NCI-H146 treated with DMSO at 0.1 percent for 48 hours (cell line): Measurements from ENCODE around the gene TENT4A.

ENCODE experiments used
- DNase-seq: peaks from one replicate; lab custom pipeline; 2025; ENCODE audit not compliant: unreplicated experiment; lab: John Stamatoyannopoulos, UW

The TENT4A gene

DNA sequence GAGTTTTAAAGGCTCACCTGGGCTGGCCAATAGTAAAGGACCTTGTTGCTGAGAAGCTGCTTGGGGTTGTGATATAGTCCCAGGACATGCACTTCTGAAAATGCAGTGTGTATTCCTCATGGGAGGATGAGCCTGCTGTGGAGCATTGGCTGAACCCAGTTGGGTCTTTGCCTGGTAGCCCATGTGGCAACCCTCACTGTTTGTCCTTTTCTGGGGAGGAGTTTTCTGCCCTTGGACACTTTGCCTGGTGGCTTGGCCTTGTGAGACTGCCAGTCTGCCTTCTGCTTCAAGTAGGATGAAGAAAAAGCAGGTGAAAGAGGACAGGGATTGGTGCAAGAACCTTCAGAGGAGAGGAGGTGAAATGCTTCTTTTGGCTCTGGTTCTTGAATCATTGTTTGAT is 4.0 kb downstream of the TENT4A start:
- no peak for DNase-seq

DNA sequence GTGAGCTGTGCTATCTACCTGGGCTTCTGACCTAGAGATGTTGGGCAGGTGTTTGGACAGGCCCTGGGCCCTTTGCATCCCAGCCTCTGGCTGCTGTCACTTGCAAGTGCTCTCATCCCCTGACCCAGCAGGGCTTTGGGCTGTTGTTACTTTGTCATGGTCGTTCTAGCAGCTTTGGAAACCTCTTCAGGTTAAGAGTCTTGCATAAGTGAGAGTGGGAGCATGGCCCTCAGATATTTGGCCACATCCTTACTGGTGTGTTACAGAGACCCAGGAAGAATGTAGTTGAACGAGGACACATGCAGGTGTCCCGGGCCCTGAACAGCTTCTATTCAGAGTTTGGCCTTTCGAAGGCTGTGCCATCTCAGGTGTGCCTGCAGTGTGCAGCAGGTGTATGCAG is 4.5 kb downstream of the TENT4A start:
- no peak for DNase-seq

DNA sequence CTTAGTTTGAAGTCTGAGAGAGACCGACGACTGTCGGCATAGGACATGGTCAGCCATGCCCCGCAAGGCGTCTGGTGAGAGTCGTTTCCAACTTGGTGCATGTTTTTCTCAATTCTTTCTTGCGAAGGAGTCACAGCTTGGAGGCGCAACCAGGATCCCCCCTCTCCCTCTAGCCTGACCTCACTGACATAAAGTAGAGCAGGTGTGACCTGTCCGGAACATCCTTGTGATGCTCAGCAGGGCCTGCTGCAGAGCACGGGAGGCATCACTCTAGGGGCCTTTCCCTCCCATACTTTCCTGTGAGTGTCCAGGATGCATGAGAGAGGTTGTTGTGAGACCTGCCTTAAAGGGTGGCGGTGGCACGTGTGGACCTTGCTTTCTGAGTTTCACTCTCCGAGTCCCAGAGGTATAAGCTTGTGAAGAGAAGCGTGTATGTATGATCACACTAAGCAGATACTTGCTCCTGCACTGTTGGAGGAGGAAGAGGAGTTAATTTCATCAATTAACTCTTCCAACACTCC is 5.0 kb downstream of the TENT4A start:
- DNase-seq: no peak

DNA sequence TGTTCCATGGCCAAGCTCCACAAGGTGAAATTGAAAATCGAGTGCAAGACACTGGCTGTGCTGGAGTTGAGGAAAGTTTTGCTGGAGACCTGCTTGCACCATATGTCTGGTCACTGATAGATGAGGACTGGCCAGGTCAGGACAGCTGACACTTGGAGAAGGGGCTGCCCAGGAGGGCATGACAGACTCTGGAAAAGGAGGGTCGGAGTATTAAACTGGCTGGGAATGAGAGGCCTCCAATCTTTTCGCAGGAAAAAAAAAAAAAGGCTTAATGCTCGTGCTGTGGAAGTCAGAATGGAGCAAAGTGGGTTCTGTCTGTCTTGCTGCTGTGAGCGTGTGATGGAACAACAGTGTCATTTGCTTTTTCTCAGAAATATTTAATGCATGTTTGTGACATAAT is 5.5 kb downstream of the TENT4A start:
- DNase-seq: no peak

DNA sequence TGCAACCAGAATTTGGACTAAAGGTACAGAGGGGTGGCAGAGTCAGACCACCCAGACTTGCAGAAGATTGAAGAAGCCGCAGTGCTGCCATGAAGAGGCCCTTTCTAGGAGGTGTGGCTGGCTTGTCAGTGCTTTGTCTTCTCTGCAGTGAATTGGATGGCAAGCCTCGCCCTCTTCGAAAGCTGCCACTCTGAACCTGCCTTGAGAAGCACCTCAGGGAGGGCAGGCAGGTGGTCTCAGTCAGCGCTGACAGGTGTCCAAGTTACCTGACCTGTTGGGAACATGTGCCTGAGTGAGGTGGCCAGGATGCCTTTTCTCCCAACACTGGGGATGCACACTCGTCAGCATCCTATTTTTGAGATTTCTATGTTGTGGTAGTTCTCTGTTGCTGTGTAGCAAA is 6.2 kb downstream of the TENT4A start:
- no peak for DNase-seq

DNA sequence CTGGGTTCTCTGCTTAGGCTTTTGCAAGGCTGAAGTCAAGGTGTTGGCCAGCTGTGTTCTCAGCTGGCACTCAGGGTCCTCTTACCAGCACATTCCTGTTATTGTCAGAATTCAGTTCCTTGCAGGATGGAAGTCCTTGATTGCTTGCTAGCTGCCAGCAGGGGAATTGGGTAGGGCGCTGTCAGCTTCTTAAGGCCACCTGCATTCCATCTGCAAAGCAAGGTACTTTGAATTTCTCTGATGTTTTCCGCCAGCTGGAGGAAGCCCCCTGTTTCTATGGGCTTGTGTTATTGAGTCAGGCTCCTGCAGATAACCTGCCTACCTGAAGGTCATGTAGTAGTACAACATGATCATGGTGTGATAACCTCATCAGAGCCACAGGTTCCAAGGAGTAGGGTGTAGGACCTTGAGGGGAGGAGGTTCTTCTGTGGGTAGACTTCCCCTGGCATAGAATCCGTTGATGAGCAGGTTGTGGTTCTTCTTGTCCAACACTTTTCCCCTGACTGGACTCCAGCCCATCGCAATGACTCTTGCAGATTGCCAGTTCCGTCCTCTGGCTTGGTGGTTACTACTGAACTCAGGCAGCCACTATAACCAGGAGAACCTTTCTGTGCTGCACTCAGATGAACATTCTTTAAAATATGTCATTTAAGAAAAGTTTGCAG is 6.8 kb downstream of the TENT4A start:
- no peak for DNase-seq

DNA sequence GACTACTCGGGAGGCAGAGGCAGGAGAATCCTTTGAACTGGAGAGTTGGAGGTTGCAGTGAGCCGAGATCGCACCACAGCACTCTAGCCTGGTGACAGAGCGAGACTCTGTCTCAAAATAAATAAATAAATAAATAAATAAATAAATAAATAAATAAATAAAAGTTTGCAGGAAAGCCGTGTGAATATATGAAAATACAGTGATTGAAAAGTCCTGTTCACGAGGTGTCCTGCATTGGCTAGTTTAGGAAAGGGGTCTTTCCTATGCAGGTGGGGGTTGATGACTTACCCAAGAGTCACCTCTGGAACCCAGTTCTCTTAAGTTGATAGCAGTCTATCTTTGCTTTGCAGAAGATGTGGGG is 7.3 kb downstream of the TENT4A start:
- DNase-seq: no peak

DNA sequence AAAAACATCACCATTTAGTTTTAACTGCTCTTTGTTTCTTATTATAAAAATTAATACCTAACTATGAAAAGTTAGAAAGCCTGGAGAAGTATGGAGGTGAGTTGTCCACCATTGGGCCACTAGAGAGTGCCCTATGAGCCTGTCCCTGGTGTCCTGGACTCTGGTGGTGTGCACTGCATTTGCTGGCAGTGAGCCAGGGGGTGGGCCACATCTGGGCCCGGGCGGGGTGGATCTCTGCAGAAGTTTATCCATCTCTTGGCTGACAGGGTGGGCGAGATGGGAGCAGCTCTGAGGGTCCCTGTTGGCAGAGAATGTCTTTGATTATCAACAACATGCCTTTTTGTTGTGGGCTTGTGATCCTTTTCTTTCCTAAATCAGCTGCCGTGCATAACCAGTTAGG is 8.2 kb downstream of the TENT4A start:
- no peak for DNase-seq

DNA sequence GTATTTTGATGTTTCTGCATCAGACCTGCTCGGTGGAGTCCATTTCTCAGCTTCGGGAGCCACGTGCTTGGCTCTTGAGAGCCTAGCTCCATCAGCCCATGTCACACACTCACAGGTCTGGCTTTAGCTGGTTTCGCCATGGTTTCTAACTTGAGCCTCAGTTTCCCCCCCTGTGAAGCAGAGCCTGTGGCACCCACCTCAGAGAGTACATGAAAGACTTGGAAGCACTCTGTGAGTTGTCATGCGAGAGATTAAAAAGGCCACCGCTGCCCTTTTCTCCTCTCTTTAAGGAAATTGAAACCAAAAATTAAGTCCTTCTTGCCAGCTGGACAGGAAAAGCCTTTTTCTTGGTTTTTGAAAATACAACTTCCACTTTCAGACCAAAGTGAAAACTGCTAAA is 8.8 kb downstream of the TENT4A start:
- DNase-seq: no peak

DNA sequence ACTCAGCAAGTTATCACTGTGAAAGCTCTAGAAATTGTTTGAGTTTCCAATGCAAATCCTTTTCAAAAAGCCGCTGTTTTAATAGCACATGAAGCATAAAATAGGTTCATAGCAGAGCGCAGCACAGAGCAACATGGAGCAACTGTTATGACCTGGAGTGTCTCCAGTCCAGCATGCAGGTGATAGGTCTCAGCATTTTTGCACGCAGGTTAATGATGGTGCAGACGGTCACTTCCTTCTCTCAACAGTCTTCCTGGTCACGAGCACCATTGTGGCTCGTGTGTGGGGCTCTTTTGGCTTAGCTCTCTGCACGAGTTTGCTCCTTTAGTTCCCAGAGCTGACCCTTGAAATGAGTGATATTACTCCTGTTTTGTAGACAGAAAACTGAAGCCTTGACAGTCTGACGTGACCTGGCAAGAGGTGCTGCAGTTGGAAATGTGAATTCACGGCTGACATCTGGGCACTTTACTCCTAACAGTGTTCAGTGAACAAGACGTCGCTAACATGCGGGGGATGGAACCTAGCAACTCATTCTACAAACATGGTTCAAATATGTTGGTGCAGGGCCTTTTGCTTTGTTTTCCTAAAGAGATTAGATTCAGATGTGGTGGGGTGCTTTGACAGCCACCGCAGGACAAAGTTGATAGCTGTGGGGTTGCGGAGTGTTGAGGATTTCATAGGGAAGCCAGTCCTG is 10.0 kb downstream of the TENT4A start:
- no peak for DNase-seq

DNA sequence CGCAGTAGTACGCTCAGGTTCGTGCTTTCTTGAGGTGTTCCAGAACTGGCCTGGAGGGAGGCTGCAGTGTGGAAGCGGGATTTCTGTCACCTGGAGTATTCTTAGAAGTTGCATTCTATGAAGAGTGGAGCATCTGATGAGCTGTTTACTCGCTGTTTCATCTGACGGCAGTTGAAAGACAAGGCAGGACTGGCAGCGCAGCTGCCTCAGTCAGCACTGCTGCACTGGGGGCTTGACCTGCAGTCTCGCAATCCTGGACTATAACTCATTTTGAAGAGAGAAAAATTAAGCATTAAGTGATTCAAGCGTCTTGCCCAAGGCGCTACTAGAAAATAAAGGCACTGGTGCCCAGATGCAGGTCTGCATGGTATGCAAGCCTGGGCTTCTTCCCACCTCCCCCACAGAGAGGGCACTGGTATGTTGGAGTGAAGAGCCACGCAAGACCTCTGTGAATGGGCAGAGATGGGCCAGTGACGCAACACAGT is 10.6 kb downstream of the TENT4A start:
- DNase-seq: no peak

DNA sequence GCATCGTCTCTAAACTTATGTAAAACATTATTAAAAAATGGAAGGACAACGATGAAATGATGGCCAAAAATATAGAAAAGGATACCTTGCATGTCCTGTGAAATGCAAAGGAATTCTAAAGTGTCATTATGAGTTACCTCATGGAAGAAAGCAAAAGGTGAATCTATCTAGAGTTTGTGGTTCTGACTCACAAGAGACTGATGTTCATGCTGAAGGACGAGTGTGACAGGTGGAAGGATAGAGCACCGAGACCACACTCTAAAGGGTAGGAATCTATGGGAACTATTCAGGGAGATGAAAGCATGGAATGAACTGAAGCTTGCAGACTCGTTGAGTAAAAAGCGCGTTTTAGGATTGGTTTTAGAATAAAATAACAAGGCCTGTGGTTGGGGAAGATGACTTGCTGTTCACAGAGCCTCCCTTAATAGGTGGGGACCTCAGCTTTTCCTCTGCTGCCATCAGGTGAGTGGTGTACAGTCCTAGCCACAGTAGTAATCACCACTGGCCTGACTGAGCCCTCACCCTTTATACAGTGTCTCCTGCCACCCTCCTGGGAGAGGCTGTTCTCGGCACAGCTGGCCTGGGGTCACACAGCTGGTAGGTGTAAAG is 11.2 kb downstream of the TENT4A start:
- no peak for DNase-seq

DNA sequence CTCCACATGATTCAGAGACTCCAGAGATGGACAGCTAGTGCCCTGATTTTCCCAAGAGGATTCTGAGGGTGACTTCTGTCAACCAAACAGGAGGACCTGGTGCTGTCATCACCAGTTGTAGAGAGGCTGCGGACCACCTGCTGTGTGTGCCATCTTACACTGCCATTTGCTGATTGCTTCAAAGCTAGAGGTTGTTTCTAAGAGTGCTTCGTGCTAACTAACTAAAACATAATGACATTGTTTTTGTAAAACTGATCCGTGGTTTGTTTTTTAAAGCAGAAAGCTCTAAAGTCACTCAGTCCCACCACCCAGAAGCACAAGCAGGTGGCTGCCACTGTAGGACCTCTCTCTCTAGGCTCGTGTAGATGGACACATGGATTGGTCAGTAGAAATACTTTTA is 12.2 kb downstream of the TENT4A start:
- no peak for DNase-seq

DNA sequence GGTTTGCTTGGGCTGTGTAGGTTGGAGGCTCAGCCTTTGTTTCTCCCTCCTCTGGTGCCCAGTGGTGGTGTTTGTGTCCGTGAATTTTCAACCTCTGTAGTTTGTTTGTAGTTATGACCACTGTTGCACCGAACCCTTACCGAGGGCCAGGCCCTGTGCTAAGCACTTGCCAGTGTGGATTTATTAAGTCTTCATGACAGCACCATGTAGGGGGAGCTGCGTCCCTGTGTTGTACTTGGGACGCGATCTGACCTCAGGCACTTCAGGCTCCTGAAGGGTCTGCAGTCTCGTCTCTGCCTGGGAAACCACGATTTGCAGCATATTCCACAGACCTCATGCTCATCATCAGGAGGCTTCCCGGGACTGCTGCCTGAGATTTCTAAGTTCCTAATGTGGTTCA is 12.8 kb downstream of the TENT4A start:
- DNase-seq: no peak

DNA sequence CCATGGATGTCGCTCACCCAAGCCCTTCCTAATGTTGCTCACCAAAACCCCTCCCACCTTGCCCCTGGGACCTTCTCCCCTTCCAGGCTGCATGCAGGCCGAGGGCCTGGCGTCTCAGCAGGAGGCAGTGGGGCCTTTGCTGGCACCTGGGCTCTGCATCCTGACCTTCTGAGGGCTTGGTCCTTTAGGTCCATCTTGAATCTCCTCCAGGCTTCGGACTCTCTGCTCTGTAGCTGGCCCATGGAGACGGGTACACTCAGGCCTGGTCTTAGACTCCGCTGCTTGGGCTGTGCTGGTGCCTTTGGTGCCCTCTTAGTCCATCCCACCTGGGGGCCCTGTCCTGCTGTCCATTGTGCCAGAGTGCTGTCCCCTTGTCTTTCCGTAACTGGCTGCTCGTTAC is 14.0 kb downstream of the TENT4A start:
- DNase-seq: no peak

DNA sequence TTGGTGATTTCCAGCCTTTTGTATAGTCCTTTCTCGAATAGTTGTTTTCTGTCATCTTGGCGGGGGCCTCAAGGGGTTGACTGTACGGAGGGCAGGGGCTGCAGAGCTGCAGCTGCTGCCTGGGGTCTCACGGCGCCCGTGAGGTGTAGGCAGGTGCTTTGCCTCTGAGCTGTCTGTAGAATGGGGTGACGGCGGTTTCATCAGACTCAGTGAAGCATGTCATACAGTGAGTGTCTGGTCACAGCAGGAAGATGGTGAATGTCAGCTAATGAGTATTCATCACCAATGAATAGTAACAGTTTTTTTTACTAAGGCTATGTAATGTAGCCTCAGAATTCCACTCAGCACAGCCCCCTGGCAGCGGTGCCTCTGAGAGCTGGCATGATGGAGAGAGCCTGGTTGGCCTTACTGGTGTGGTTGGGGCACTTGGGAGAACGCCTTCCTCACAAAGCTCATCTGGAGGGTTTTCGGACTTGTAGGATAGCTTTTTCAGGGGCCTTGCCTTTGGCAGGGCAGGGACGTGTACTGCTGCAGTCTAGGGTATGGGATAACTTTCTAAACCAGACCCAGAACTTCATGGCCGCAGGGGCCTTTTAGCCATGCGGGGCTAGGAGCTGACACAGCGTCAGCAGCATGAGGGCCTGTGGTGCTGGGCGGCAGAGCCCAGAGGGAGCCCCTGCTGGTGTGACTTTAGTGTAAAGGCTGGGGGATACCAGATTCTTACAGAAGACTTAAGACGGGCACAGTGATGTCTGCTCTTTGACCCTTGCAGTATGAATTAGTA is 15.0 kb downstream of the TENT4A start:
- no peak for DNase-seq

DNA sequence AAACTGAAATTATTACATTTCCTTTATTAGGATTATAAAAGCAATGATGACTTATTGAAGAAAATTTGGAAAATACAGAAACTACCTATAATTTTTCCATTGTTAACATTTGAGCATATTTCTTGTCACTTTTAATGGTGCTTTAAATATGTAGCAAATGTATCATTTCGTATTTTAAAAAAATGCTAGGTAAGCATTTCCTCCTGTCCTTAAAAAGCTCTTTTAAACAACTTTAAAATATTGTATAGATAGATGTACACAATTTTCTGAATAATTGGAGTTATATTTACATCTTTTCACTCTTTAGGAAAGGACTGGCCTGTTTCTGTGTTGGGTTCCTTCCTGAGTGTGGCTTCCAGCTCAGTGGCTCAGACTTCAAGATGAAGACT is 15.6 kb downstream of the TENT4A start:
- no peak for DNase-seq

DNA sequence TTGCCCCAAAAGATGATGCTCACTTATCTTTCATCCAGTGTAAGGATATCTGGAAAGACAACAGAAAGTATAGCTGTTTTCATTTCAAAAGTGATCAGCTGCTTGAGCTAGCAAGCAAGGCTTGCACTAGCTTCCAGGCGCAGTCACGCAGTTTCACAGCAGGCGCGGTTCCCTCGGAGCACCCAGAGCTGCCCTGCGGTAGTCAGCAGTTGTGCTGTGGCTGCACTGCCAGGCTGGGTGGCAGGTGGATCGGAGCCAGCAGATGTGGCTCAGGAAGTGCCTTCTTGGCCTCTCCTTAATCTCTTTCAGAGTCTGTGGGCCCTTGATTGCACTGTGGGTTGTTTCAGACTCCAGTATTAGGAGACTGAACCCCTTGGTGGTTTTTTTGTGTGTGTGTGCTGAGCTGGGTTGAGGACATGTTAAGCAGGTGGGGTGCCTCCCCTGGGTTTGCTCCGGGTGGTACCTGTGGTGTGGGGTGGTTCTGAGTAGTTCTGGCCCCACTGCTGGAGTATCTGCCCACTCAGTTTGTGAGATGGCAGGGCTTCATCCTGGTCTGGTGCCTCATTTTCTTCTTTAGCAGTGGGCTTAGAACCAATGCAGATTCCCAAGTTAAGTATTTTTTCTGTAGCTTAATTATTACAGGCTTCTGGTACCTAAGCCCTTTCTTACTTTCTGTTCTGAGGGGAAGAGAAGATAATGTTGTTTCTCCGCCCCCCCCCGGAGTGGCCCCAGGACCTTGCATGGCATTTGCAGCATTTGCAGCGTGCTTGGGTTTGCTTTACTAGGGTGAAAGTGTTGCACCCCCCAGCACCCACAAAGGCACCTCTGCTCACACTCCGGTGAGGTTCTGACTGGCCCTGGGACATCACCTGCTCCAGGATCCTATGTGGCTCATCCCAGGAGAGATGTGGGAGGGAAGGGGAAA is 16.4 kb downstream of the TENT4A start:
- DNase-seq: no peak

DNA sequence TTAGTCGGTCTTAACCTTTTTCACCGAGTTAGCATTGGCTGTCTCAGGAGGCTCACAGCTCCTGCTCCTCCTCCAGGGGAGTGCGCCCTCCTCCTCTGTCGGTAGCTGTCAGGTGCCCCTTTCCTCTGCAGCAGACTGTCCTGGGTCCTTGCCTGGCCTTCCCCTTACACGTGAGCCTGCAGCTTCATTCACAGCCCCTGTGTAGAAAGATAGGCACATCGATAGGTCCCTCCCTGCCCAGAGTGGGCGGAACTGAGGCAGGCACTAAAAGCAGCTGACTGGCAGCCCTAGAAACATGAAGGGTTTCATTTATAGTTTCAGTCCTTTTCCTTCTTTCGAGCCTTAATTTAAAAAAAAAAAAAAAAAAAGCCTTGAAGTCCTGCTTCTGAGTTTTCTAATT is 17.2 kb downstream of the TENT4A start:
- DNase-seq: no peak

DNA sequence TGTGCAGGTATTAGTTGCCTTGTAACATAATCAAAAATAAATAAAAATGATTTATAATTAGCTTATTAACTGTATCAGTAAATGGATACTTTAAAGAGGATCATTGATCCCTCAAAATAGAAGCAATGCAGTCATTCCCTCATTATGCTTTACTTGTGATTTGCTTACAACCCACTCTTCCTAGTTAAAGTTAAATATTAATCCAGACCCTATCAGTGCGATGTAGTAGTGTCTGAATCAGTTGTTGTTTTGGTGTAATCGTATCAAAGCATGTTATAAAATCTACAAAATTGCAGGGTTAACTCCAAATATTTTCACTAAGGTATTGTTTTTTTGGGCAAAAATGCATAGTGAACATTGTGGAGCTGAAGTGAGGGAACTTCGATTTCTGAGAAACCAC is 17.6 kb downstream of the TENT4A start:
- no peak for DNase-seq
